ENCODE results near the gene PARP8. TPM values are rescaled to one million over a fixed set of nuclear protein-coding genes. Genes with fewer than 3 reads are reported as not detected.
A peak's percentile ranks its signal among the peaks of the same experiment; 100 is the strongest.

PARP8 gene
- total RNA-seq, 4 donors from 2014 or later: 12.0 to 34.7 (median 25.3) TPM

GRCh38 chr5:50722223-50722622, 55.8 kb downstream of the PARP8 start:
- H3K4me1 ChIP-seq: peaks cover 0 to 14% (median 2%) of the 10 kb centered on the region in 4 donors
- H3K9me3 ChIP-seq: no peaks in the 10 kb centered on the region
- no peaks in the 10 kb centered on the region for H3K27me3 ChIP-seq
- no peak overlapping the region for H3K4me3 ChIP-seq
- TF ChIP-seq POLR2A (IDR thresholded peaks at IDR 0.05): no peak
- no peak for TF ChIP-seq CTCF (IDR thresholded peaks at IDR 0.05)
- no peak for DNase-seq
- no peaks in the 10 kb centered on the region for H3K36me3 ChIP-seq
- no peak overlapping the region for H3K27ac ChIP-seq

- no peak overlapping the region for H3K4me3 ChIP-seq
- H3K4me1 ChIP-seq: peaks cover 0 to 15% (median 2%) of the 10 kb centered on the region in 4 donors
- DNase-seq: no peak
- no peaks in the 10 kb centered on the region for H3K9me3 ChIP-seq
- H3K27me3 ChIP-seq: no peaks in the 10 kb centered on the region
- TF ChIP-seq CTCF (IDR thresholded peaks at IDR 0.05): no peak
- no peak for TF ChIP-seq POLR2A (IDR thresholded peaks at IDR 0.05)
- H3K36me3 ChIP-seq: no peaks in the 10 kb centered on the region
- H3K27ac ChIP-seq: no peak overlapping the region
Observed at GRCh38 chr5:50724262-50724661, 57.8 kb downstream of the PARP8 start.

GRCh38 chr5:50725800-50726474, 59.5 kb downstream of the PARP8 start:
- no peak for TF ChIP-seq POLR2A (IDR thresholded peaks at IDR 0.05)
- TF ChIP-seq CTCF (IDR thresholded peaks at IDR 0.05): no peak
- Histone ChIP-seq H3K36me3 (no peaks in the 10 kb centered on the region), H3K9me3 (no peaks in the 10 kb centered on the region), H3K27ac (no peak overlapping the region), H3K27me3 (no peaks in the 10 kb centered on the region), H3K4me3 (no peak overlapping the region), H3K4me1 (peaks cover 0 to 15% (median 2%) of the 10 kb centered on the region in 4 donors)
- no peak for DNase-seq

- Histone ChIP-seq H3K27ac (no peak overlapping the region), H3K4me3 (no peak overlapping the region), H3K36me3 (no peaks in the 10 kb centered on the region), H3K9me3 (no peaks in the 10 kb centered on the region), H3K27me3 (no peaks in the 10 kb centered on the region), H3K4me1 (peaks cover 0 to 15% (median 2%) of the 10 kb centered on the region in 4 donors)
- DNase-seq: no peak
- TF ChIP-seq CTCF (IDR thresholded peaks at IDR 0.05): no peak
- no peak for TF ChIP-seq POLR2A (IDR thresholded peaks at IDR 0.05)
Observed at GRCh38 chr5:50726475-50727148, 60.2 kb downstream of the PARP8 start.

GRCh38 chr5:50727149-50727496, 60.7 kb downstream of the PARP8 start:
- peak in 1 of 3 donors; percentile 55 for DNase-seq
- H3K4me1 ChIP-seq: peaks cover 0 to 15% (median 2%) of the 10 kb centered on the region in 4 donors
- no peaks in the 10 kb centered on the region for H3K27me3 ChIP-seq
- H3K27ac ChIP-seq: no peak overlapping the region
- no peak overlapping the region for H3K4me3 ChIP-seq
- no peak for TF ChIP-seq POLR2A (IDR thresholded peaks at IDR 0.05)
- TF ChIP-seq CTCF (IDR thresholded peaks at IDR 0.05): no peak
- H3K36me3 ChIP-seq: no peaks in the 10 kb centered on the region
- H3K9me3 ChIP-seq: no peaks in the 10 kb centered on the region

Measured in Peyer's patch (tissue), 4 donors.